Testis (tissue), 3 donors: ENCODE results near the gene C4orf36. TPM values are rescaled to one million over a fixed set of nuclear protein-coding genes. Genes with fewer than 3 reads are reported as not detected.

Experiments
- DNase-seq: peaks from one replicate; pipeline ENCODE4 v3.0.0-alpha.2; 2019
- H3K27ac ChIP-seq, 2 donors: fragments of 200-600 bp; sonication (generic); one replicate each; pipeline ENCODE4 v1.5.1; 2019
- H3K27me3 ChIP-seq: fragments of 200-600 bp; sonication (generic); one replicate; pipeline ENCODE4 v1.5.1; 2019
- H3K36me3 ChIP-seq: fragments of 200-600 bp; sonication (generic); one replicate; pipeline ENCODE4 v1.5.1; 2017; ENCODE audit warnings: low read depth; ENCODE audit errors: missing control alignments
- H3K4me1 ChIP-seq: fragments of 200-600 bp; sonication (generic); one replicate; pipeline ENCODE4 v1.5.1; 2019
- H3K4me3 ChIP-seq, 2 donors: fragments of 200-600 bp; sonication (generic); one replicate each; pipeline ENCODE4 v1.5.1; 2017 to 2019
- H3K9me3 ChIP-seq: fragments of 200-600 bp; sonication (generic); one replicate; pipeline ENCODE4 v1.5.1; 2017
- POLR2A ChIP-seq: fragments of 450-650 bp; IDR thresholded peaks from one replicate; pipeline ENCODE4 v1.6.1; 2017; ENCODE audit warnings: antibody characterized with exemption, mild to moderate bottlenecking, moderate library complexity
- WGBS, 2 donors: methylation state at CpG; one replicate each; pipeline ENCODE4 v1.1.5; 2018; 5-methylcytosine and 5-hydroxymethylcytosine counted together
- intact Hi-C: fragments of 100-400 bp; cut with DNase I; formaldehyde crosslinking; loops from one replicate; pipeline ENCODE4 v1.15.1; 2023; ENCODE audit warnings: low total_unique reads
- polyA plus RNA-seq: library from polyadenylated mRNA; stranded (reverse); fragments of 350-450 nt; fragmentation: Illumina TruSeq; extraction: RNeasy Lipid Tissue Mini Kit (QIAGEN cat#74804); gene quantifications from one replicate; pipeline ENCODE4 v1.2.3, GENCODE V29; 2014; ENCODE audit warnings: low read depth, low replicate concordance; ENCODE audit not compliant: insufficient read depth
- total RNA-seq, 2 donors: library from RNA; depleted of rRNA; stranded (reverse); fragments of >200 nt; gene quantifications; one replicate each; pipeline ENCODE4 v1.2.3, GENCODE V29; 2016
- TF ChIP-seq, protein P1 (sequence below), 3 experiments: fragments of 450-650 bp in 2 of 3; fragments of 200-600 bp in 1 of 3; sonication (generic) in 1 of 3; IDR thresholded peaks; one replicate each; pipeline ENCODE4 v1.5.1; 2016 to 2019; ENCODE audit warnings: antibody characterized with exemption in 3 of 3, mild to moderate bottlenecking in 2 of 3, moderate library complexity in 1 of 3

C4orf36 gene
- total and polyA plus RNA-seq, 3 donors from 2014 or later: 5.9 to 26.4 (median 20.0) TPM

DNA sequence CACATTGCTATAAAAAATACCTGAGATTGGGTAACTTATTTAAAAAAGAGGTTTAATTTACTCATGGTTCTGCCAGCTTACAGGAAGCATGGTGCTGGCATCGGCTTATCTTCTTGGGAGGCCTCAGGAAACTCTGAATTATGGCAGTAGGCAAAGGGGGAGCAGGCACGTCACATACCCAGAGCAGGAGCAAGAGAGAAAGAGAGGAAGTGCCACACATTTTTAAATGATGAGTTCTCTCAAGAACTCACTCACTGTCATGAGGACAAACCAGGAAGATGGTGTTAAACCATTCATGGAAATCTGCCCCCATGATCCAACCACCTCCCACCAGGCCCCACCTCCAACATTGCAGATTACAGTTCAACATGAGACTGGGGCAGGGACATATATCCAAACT, 32.6 kb upstream of the C4orf36 start:
- Histone ChIP-seq H3K9me3 (no peaks in the 10 kb centered on the region), H3K4me3 (no peak overlapping the region), H3K36me3 (no peaks in the 10 kb centered on the region), H3K27me3 (no peaks in the 10 kb centered on the region), H3K27ac (no peak overlapping the region), H3K4me1 (no peaks in the 10 kb centered on the region)
- 32 to 95% methylated on average over 2 of the region's 2 CpGs for WGBS, 2 donors
- DNase-seq: no peak
- intact Hi-C loops: loop anchor here (10.0 kb wide), 2 partner anchors 170 to 310 kb away; no protein-coding TSS in a partner anchor
- TF ChIP-seq POLR2A: no peak
- TF ChIP-seq, protein P1, sequence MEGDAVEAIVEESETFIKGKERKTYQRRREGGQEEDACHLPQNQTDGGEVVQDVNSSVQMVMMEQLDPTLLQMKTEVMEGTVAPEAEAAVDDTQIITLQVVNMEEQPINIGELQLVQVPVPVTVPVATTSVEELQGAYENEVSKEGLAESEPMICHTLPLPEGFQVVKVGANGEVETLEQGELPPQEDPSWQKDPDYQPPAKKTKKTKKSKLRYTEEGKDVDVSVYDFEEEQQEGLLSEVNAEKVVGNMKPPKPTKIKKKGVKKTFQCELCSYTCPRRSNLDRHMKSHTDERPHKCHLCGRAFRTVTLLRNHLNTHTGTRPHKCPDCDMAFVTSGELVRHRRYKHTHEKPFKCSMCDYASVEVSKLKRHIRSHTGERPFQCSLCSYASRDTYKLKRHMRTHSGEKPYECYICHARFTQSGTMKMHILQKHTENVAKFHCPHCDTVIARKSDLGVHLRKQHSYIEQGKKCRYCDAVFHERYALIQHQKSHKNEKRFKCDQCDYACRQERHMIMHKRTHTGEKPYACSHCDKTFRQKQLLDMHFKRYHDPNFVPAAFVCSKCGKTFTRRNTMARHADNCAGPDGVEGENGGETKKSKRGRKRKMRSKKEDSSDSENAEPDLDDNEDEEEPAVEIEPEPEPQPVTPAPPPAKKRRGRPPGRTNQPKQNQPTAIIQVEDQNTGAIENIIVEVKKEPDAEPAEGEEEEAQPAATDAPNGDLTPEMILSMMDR (IDR thresholded peaks at IDR 0.05): no peak

DNA sequence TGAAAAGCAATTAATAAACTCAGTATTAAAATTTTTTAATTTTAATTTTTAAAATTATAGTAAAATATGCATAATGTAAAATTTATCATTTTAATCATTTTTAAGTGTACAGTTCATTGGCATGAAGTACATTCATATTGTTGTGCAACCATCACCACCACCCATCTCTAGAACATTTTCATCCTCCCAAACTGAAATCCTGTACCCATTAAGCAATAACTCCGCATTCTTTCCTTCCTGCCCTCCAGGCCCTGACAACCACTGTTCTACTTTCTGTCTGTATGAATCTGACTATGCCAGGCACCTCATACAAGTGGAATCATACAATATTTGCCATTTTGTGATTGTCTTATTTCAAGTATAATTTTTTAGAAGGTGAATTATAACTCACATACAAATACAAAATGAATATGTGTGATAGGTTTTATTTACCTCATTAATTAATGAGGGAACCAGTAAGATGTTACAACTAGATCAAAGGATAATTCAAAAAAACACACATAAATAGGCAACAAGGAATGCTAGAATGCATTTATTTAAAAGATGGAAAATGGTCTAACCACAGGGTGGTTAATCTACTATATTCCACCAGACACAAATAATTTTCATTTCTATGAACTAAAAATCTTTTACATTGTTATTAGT, 29.5 kb upstream of the C4orf36 start:
- no peaks in the 10 kb centered on the region for H3K9me3 ChIP-seq
- TF ChIP-seq, protein P1 (IDR thresholded peaks at IDR 0.05): no peak
- no peak for TF ChIP-seq POLR2A
- 87 to 89% methylated on average over 1 of the region's 1 CpG for WGBS, 2 donors
- intact Hi-C loops: loop anchor here (10.0 kb wide), 2 partner anchors 173 to 313 kb away; no protein-coding TSS in a partner anchor
- H3K27ac ChIP-seq: no peak overlapping the region
- H3K36me3 ChIP-seq: no peaks in the 10 kb centered on the region
- H3K4me3 ChIP-seq: no peak overlapping the region
- no peaks in the 10 kb centered on the region for H3K4me1 ChIP-seq
- no peaks in the 10 kb centered on the region for H3K27me3 ChIP-seq
- no peak for DNase-seq

DNA sequence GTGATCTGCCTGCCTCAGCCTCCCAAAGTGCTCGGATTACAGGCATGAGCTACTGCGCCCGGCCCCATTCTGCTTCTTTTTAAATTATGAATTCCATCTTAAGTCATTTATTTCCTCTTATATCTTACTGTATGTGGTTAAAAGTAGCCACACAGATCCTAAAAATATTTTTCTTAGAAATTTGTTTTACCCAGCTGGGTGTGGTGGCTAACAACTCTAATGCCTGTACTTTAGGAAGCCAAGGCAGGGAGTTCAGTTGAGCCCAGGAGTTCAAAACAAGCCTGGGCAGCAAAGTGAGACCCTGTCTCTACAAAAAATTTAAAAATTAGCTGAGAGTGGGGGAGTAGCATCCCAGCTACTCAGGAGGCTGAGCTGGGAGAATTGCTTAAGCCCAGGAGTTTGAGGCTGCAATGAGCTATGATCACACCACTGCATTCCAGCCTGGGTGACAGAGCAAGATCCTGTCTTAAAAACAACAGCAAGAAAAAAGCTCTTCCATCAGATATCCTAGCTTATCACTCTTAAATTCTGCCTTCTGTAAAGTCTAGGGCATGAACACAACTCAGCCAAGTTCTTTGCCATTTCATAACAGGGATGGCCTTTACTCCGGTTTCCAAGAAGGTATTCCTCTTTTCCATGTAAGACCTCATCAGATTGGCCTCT, 27.5 kb upstream of the C4orf36 start:
- no peak overlapping the region for H3K27ac ChIP-seq

GRCh38 chr4:86918539-86919072, 26.4 kb upstream of the C4orf36 start:
- WGBS, 2 donors: 50 to 60% methylated on average over 3 of the region's 3 CpGs
- H3K27me3 ChIP-seq: no peaks in the 10 kb centered on the region
- no peak overlapping the region for H3K4me3 ChIP-seq
- H3K36me3 ChIP-seq: no peaks in the 10 kb centered on the region
- no peaks in the 10 kb centered on the region for H3K4me1 ChIP-seq
- TF ChIP-seq, protein P1 (IDR thresholded peaks at IDR 0.05): no peak
- TF ChIP-seq POLR2A: no peak
- H3K9me3 ChIP-seq: no peaks in the 10 kb centered on the region
- intact Hi-C loops: no loop called here
- no peak overlapping the region for H3K27ac ChIP-seq
- no peak for DNase-seq

More for the DNA sequence above, 27.5 kb upstream of the C4orf36 start:
- Histone ChIP-seq H3K9me3 (no peaks in the 10 kb centered on the region), H3K4me1 (no peaks in the 10 kb centered on the region), H3K4me3 (no peak overlapping the region), H3K36me3 (no peaks in the 10 kb centered on the region), H3K27me3 (no peaks in the 10 kb centered on the region)
- 92 to 93% methylated on average over 4 of the region's 4 CpGs for WGBS, 2 donors
- TF ChIP-seq, protein P1 (IDR thresholded peaks at IDR 0.05): no peak
- TF ChIP-seq POLR2A: no peak
- intact Hi-C loops: loop anchor here (10.0 kb wide), 2 partner anchors 175 to 315 kb away; no protein-coding TSS in a partner anchor
- DNase-seq: no peak
